SH-SY5Y (cell line): ENCODE results near the gene MS4A4E.

ENCODE experiments used
- GATA2 ChIP-seq: IDR thresholded peaks from 2 replicates; pipeline ENCODE4 v1.6.1; 2011; ENCODE audit warnings: mild to moderate bottlenecking, low read depth, low read length
- GATA3 ChIP-seq: IDR thresholded peaks from 2 replicates; pipeline ENCODE4 v1.6.1; 2011; ENCODE audit warnings: low read depth, mild to moderate bottlenecking, low read length, moderate library complexity

- TF ChIP-seq GATA2 (no peak), GATA3 (no peak)
Measured at GRCh38 chr11:60208146-60208895, 34.6 kb downstream of the MS4A4E start.
